Neural progenitor cell (in vitro differentiated cells): Measurements from ENCODE around the gene MTG1.
"Not testable (repeated sequence)": the region's sequence is repeated elsewhere in the genome, so short reads cannot be mapped to it uniquely, and the experiment has no call there.

Source experiments
- CTCF ChIP-seq: fragments of 200-600 bp; sonication (generic); IDR thresholded peaks from 2 replicates; pipeline ENCODE4 v1.5.1; 2017; ENCODE audit warnings: antibody characterized with exemption, mild to moderate bottlenecking
- EZH2phosphoT487 ChIP-seq: fragments of 200-600 bp; sonication (generic); IDR thresholded peaks from 2 replicates; pipeline ENCODE4 v1.6.1; 2017; ENCODE audit warnings: antibody characterized with exemption

GRCh38 chr10:133424601-133425000 is 30.6 kb downstream of the MTG1 start, which contains the start of gene SPRN:
- not testable (repeated sequence) for TF ChIP-seq CTCF, EZH2phosphoT487
